H1 (cell line): ENCODE measurements around the gene PRPF31. TPM values are rescaled to one million over a fixed set of nuclear protein-coding genes. Genes with fewer than 3 reads are reported as not detected.

Experiments
- HDAC6 ChIP-seq: IDR thresholded peaks from one replicate; pipeline ENCODE4 v1.7.1; 2012; ENCODE audit warnings: low read depth, mild to moderate bottlenecking, inconsistent platforms, low read length, moderate library complexity
- MAFK ChIP-seq: IDR thresholded peaks from 2 replicates; pipeline ENCODE4 v1.6.1; 2012; ENCODE audit warnings: low read depth, mild to moderate bottlenecking, improper control_type of control experiment, low read length
- NANOG ChIP-seq: IDR thresholded peaks from 2 replicates; pipeline ENCODE4 v1.6.1; 2011; ENCODE audit warnings: low read length, low read depth, mild to moderate bottlenecking, inconsistent platforms; ENCODE audit not compliant: insufficient read depth, poor library complexity, severe bottlenecking
- RXRA ChIP-seq: IDR thresholded peaks from 2 replicates; pipeline ENCODE4 v1.6.1; 2011; ENCODE audit warnings: low read depth, mild to moderate bottlenecking, low read length, moderate library complexity; ENCODE audit not compliant: insufficient read depth
- SAP30 ChIP-seq: fragments of 300-600 bp; sonication (generic); IDR thresholded peaks from 2 replicates; pipeline ENCODE4 v1.7.1; 2012; ENCODE audit warnings: low read length, moderate library complexity, mild to moderate bottlenecking, inconsistent platforms; ENCODE audit not compliant: insufficient read depth, insufficient replicate concordance
- TAF7 ChIP-seq: optimal IDR thresholded peaks from 2 replicates; pipeline ENCODE3; 2011; ENCODE audit warnings: low read depth, mild to moderate bottlenecking, inconsistent platforms, low read length, moderate library complexity, borderline replicate concordance
- polyA plus RNA-seq, 7 experiments: library from polyadenylated mRNA; depleted of rRNA in 3 of 7; stranded (reverse) in 5 of 7; unstranded in 2 of 7; fragments of >200 nt in 5 of 7; fragments of 200-250 nt in 2 of 7; gene quantifications; 1 replicate in 5 of 7; 2 replicates in 1 of 7; 4 replicates in 1 of 7; pipeline versions ENCODE4 v1.2.1 to v1.2.3, GENCODE V29; 2011 to 2013; ENCODE audit warnings: missing spikeins in 2 of 7, mixed read lengths in 2 of 7
- total RNA-seq: library from RNA; stranded (reverse); fragmentation: NEBNext Ultra II Directional; extraction: Animal tissue kit (Norgen Biotek cat#: 25700); gene quantifications from 2 replicates; pipeline ENCODE4 v1.2.1, GENCODE V29; 2021

Gene PRPF31
- total and polyA plus RNA-seq, 2 of the 8 experiments (the other 6 are each of a cell fraction or from before 2014, with no cell fraction given), result 51.1 to 97.4 TPM

DNA sequence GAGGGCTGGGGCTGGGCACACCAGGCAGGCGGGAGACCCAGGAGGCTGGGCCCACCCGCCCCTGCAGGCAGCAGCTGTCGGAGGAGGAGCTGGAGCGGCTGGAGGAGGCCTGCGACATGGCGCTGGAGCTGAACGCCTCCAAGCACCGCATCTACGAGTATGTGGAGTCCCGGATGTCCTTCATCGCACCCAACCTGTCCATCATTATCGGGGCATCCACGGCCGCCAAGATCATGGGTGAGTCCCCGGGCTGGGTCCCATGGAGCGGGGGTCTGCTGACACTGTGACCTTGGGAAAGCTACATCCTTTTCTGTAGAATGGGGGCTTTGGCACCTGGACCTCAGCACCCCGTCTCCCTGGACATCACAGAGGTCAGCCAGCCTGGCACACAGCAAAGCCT is 8.1 kb downstream of the PRPF31 start (continued):
- TF ChIP-seq HDAC6 (no peak), SAP30 (no peak), NANOG (no peak), RXRA (no peak), TAF7 (no peak), MAFK (no peak)
